HG03378 (cell line): ENCODE results near the gene IPPK.

Source experiments
- ATAC-seq: cut with Tn5 transposase; IDR thresholded peaks from one replicate; pipeline ENCODE4 v1.9.1; 2021; ENCODE audit warnings: mild to moderate bottlenecking, moderate library complexity; ENCODE audit not compliant: unreplicated experiment

Gene IPPK

GRCh38 chr9:92669890-92670708, at the start of gene IPPK:
TSS of gene IPPK (minus strand) at chr9:92670131. CDS start at chr9:92669988, 143 bp downstream.
- peak; percentile 89 for ATAC-seq

GRCh38 chr9:92719028-92719647, 49.2 kb upstream of the IPPK start:
- ATAC-seq: no peak

- ATAC-seq: no peak
These were observed 48.4 kb upstream of the IPPK start for GRCh38 chr9:92718086-92719001.

- ATAC-seq: no peak
These were observed 47.5 kb upstream of the IPPK start for GRCh38 chr9:92717201-92718085.

GRCh38 chr9:92716557-92716956, 46.6 kb upstream of the IPPK start:
- no peak for ATAC-seq

- ATAC-seq: no peak
These were observed 45.7 kb upstream of the IPPK start for GRCh38 chr9:92715488-92716231.

GRCh38 chr9:92714787-92715487, 45.0 kb upstream of the IPPK start:
- ATAC-seq: no peak

- ATAC-seq: no peak
These were observed 44.1 kb upstream of the IPPK start for GRCh38 chr9:92714016-92714415.

- no peak for ATAC-seq
These were observed 43.6 kb upstream of the IPPK start for GRCh38 chr9:92713528-92713927.

- ATAC-seq: no peak
These were observed 42.8 kb upstream of the IPPK start for GRCh38 chr9:92712767-92713166.

GRCh38 chr9:92711844-92712243, 41.9 kb upstream of the IPPK start:
- ATAC-seq: no peak

GRCh38 chr9:92711146-92711545, 41.2 kb upstream of the IPPK start:
- no peak for ATAC-seq

- ATAC-seq: no peak
These were observed 40.4 kb upstream of the IPPK start for GRCh38 chr9:92710368-92710767.

- ATAC-seq: no peak
These were observed 40.0 kb upstream of the IPPK start for GRCh38 chr9:92709954-92710353.

- no peak for ATAC-seq
These were observed 39.3 kb upstream of the IPPK start for GRCh38 chr9:92709240-92709639.

GRCh38 chr9:92707530-92707929, 37.6 kb upstream of the IPPK start:
- ATAC-seq: no peak

- peak; percentile 65 for ATAC-seq
These were observed 36.4 kb upstream of the IPPK start for GRCh38 chr9:92706218-92706940.

GRCh38 chr9:92704528-92704927, 34.6 kb upstream of the IPPK start:
- no peak for ATAC-seq
